ENCODE results near the gene GDF11.
A peak's percentile ranks its signal among the peaks of the same experiment; 100 is the strongest.

GDF11 gene

DNA sequence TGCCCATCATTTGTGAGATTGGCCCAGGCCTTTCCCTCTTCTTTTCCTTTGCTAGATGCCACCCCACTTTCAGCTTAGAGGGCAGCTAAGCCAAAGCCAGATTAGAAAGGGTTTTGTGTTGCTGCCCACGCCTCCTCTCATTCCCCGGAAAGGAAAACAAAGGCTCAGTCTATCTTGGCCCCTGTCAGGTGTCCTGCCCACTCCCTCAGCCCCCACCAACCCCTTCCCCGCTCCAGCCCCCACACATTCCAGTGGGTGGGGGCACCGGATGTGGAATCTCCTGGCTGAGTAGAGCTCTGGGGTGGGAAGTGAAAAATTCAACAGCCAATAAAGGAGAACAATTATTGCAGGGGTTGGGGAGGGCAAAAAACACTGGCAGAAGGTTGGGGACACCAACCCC, 24.9 kb upstream of the GDF11 start:
- H3K4me1 ChIP-seq (ENCODE audit: control insufficient read depth, insufficient read depth, low read length, unreplicated experiment): peaks cover 64% of the 10 kb centered on the region
- H3K79me2 ChIP-seq (ENCODE audit: control insufficient read depth, insufficient read depth, low read length, unreplicated experiment): no peaks in the 10 kb centered on the region
- H3K27ac ChIP-seq (ENCODE audit: low read depth, low read length): peak overlapping the region; percentile 91
- no peak overlapping the region for H2AFZ ChIP-seq (ENCODE audit: low read length, unreplicated experiment)
- H3K4me3 ChIP-seq (ENCODE audit: low read depth, low read length): peak overlapping the region; percentile 78
- H3K36me3 ChIP-seq (ENCODE audit: insufficient read depth, low read length): no peaks in the 10 kb centered on the region
- H3K27me3 ChIP-seq (ENCODE audit: insufficient read depth, low read length): no peaks in the 10 kb centered on the region

DNA sequence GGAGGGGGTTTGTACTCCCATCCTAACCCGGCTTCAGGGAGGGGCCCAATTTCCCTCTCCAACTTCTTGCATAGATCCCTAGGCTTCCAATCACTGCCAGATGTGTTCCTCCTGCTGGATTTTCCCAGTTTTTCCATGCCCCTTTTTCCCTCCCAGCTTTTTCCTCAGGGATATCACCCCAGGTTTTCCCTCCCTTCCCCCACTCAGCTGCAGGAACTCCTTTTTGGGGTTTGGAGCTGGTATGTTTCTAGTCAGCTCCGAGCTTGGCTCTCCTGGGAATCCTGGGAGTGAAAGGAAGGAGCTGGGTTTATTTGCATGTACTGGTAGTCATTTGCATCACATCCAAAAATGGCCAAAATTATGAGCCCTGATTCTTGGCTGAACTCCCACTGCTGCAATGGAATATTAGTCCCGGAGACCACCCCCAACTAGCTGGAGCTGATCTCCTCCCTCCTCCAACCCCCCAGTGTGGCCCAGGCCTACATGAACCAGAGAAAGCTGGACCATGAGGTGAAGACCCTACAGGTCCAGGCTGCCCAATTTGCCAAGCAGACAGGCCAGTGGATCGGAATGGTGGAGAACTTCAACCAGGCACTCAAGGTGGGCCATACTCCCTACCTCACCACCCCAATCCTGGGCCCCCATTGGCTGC, 24.2 kb upstream of the GDF11 start:
- Histone ChIP-seq H2AFZ (ENCODE audit: low read length, unreplicated experiment) (no peak overlapping the region), H3K27ac (ENCODE audit: low read depth, low read length) (peak overlapping the region; percentile 91), H3K79me2 (ENCODE audit: control insufficient read depth, insufficient read depth, low read length, unreplicated experiment) (peaks cover 2% of the 10 kb centered on the region), H3K4me3 (ENCODE audit: low read depth, low read length) (peak overlapping the region; percentile 78), H3K36me3 (ENCODE audit: insufficient read depth, low read length) (no peaks in the 10 kb centered on the region; the same call in 1 of the 2 replicates), H3K27me3 (ENCODE audit: insufficient read depth, low read length) (no peaks in the 10 kb centered on the region), H3K4me1 (ENCODE audit: control insufficient read depth, insufficient read depth, low read length, unreplicated experiment) (peaks cover 65% of the 10 kb centered on the region)

DNA sequence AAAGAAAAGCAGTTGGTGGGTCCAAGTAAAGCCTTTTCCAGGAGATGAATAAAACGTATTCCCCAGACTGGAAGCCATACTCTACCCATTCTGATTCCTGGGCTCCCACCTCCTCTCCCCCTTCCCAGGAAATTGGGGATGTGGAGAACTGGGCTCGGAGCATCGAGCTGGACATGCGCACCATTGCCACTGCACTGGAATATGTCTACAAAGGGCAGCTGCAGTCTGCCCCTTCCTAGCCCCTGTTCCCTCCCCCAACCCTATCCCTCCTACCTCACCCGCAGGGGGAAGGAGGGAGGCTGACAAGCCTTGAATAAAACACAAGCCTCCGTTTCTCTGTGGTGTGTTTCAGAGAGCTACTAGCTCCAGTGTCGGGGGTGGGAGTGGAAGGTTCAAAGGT, 23.6 kb upstream of the GDF11 start:
- Histone ChIP-seq H3K27ac (ENCODE audit: low read depth, low read length) (peak overlapping the region; percentile 91), H3K27me3 (ENCODE audit: insufficient read depth, low read length) (no peaks in the 10 kb centered on the region), H3K36me3 (ENCODE audit: insufficient read depth, low read length) (peaks cover 4% of the 10 kb centered on the region; the same call in 1 of the 2 replicates), H3K79me2 (ENCODE audit: control insufficient read depth, insufficient read depth, low read length, unreplicated experiment) (peaks cover 7% of the 10 kb centered on the region), H2AFZ (ENCODE audit: low read length, unreplicated experiment) (no peak overlapping the region), H3K4me1 (ENCODE audit: control insufficient read depth, insufficient read depth, low read length, unreplicated experiment) (peaks cover 71% of the 10 kb centered on the region), H3K4me3 (ENCODE audit: low read depth, low read length) (no peak overlapping the region)

DNA sequence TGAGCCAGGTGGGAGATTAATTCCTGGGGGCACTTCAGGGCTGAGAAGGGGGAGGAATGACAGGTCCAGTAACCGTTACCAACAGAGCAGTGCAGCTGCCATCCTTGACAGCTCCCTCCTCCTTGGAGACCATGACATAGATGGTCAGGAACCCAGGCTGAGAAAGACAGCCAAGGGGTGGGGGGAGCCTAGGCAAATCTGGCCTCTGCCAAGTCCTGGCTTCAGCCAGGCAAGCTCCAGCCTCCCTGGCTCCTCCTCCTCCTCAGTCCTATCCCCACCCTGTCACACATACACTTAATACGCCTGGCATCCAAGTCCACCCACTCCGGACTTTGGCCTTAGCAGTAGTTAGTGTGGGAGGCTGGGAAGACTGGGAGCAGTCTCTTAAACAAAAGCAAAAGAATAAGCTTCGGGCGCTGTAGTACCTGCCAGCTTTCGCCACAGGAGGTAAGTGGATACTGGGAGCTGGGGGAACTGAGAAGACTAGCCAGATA, 22.8 kb upstream of the GDF11 start, which contains the start of gene RDH5:
Gene RDH5 (plus strand): TSS at position 323 of the 494 bp plus-strand sequence. CDS start 792 bp downstream, outside the sequence.
- Histone ChIP-seq H3K4me1 (ENCODE audit: control insufficient read depth, insufficient read depth, low read length, unreplicated experiment) (peaks cover 76% of the 10 kb centered on the region), H3K27ac (ENCODE audit: low read depth, low read length) (peak within 1 kb of the TSS; percentile 91), H3K27me3 (ENCODE audit: insufficient read depth, low read length) (no peaks in the 10 kb centered on the region), H3K4me3 (ENCODE audit: low read depth, low read length) (peak within 1 kb of the TSS; percentile 54), H3K36me3 (ENCODE audit: insufficient read depth, low read length) (peaks cover 5% of the 10 kb centered on the region; the same call in 1 of the 2 replicates), H2AFZ (ENCODE audit: low read length, unreplicated experiment) (no peak within 1 kb of the TSS), H3K79me2 (ENCODE audit: control insufficient read depth, insufficient read depth, low read length, unreplicated experiment) (peaks cover 7% of the 10 kb centered on the region)

DNA sequence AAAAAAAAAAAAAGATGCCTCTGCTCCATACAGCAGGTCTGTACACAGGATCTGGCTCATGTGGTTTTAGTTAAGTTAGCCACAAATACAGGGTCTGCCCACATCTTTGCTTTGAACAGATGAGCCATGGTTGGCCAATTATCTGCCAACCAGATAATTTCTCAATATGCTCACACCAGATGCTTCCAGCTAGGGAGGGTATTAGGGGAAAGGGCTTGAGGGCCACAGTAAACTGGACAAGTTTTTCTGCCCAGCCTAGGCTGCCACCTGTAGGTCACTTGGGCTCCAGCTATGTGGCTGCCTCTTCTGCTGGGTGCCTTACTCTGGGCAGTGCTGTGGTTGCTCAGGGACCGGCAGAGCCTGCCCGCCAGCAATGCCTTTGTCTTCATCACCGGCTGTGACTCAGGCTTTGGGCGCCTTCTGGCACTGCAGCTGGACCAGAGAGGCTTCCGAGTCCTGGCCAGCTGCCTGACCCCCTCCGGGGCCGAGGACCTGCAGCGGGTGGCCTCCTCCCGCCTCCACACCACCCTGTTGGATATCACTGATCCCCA, 22.0 kb upstream of the GDF11 start:
- H3K4me3 ChIP-seq (ENCODE audit: low read depth, low read length): peak overlapping the region; percentile 54
- H3K27me3 ChIP-seq (ENCODE audit: insufficient read depth, low read length): no peaks in the 10 kb centered on the region
- peaks cover 79% of the 10 kb centered on the region for H3K4me1 ChIP-seq (ENCODE audit: control insufficient read depth, insufficient read depth, low read length, unreplicated experiment)
- H3K36me3 ChIP-seq (ENCODE audit: insufficient read depth, low read length): peaks cover 13% of the 10 kb centered on the region; the same call in 1 of the 2 replicates
- H2AFZ ChIP-seq (ENCODE audit: low read length, unreplicated experiment): no peak overlapping the region
- peaks cover 15% of the 10 kb centered on the region for H3K79me2 ChIP-seq (ENCODE audit: control insufficient read depth, insufficient read depth, low read length, unreplicated experiment)
- H3K27ac ChIP-seq (ENCODE audit: low read depth, low read length): peak overlapping the region; percentile 91

DNA sequence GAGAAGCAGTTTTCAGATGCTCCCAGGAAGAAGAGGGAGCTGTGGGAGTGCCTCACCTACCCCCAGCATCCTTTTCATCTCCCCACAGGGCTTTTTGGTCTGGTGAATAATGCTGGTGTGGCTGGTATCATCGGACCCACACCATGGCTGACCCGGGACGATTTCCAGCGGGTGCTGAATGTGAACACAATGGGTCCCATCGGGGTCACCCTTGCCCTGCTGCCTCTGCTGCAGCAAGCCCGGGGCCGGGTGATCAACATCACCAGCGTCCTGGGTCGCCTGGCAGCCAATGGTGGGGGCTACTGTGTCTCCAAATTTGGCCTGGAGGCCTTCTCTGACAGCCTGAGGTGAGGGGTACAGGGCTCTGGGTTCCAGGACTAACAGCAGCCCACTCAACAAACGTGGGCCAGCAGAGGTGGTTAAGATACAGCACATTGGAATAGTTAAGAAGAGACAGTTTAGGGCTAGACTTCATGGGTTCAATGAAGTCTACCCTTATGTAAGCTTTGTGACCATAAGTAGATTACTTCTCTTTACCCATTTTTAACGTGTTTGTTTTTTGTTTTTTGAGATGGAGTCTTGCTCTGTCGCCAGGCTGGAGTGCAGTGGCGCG, 21.2 kb upstream of the GDF11 start:
- H3K79me2 ChIP-seq (ENCODE audit: control insufficient read depth, insufficient read depth, low read length, unreplicated experiment): peaks cover 20% of the 10 kb centered on the region
- H3K27ac ChIP-seq (ENCODE audit: low read depth, low read length): peak overlapping the region; percentile 32
- H3K4me1 ChIP-seq (ENCODE audit: control insufficient read depth, insufficient read depth, low read length, unreplicated experiment): peaks cover 84% of the 10 kb centered on the region
- H3K27me3 ChIP-seq (ENCODE audit: insufficient read depth, low read length): no peaks in the 10 kb centered on the region
- peaks cover 17% of the 10 kb centered on the region; the same call in 1 of the 2 replicates for H3K36me3 ChIP-seq (ENCODE audit: insufficient read depth, low read length)
- no peak overlapping the region for H2AFZ ChIP-seq (ENCODE audit: low read length, unreplicated experiment)
- peak overlapping the region; percentile 30 for H3K4me3 ChIP-seq (ENCODE audit: low read depth, low read length)

DNA sequence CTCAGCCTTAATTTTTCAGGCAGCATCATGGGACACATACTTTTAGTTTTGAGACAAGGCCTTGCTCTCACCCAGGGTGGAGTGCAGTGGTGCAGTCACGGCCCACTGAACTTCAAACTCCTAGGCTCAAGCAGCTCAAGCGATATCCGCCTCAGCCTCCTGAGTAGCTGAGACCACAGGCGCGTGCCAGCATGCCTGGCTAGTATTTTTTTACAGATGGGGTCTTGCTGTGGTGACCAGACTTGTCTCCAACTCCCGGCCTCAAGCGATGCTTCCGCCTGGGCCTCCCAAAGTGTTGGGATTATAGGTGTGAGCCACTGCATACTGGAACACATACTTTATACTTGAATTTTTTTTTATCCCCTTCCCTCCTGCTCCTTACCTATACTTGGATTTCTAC, 20.0 kb upstream of the GDF11 start:
- Histone ChIP-seq H3K79me2 (ENCODE audit: control insufficient read depth, insufficient read depth, low read length, unreplicated experiment) (peaks cover 32% of the 10 kb centered on the region), H3K4me1 (ENCODE audit: control insufficient read depth, insufficient read depth, low read length, unreplicated experiment) (peaks cover 77% of the 10 kb centered on the region), H3K27ac (ENCODE audit: low read depth, low read length) (peak overlapping the region; percentile 24; the same call in 1 of the 2 replicates), H3K27me3 (ENCODE audit: insufficient read depth, low read length) (no peaks in the 10 kb centered on the region), H2AFZ (ENCODE audit: low read length, unreplicated experiment) (no peak overlapping the region), H3K4me3 (ENCODE audit: low read depth, low read length) (no peak overlapping the region), H3K36me3 (ENCODE audit: insufficient read depth, low read length) (peaks cover 24% of the 10 kb centered on the region; the same call in 1 of the 2 replicates)

DNA sequence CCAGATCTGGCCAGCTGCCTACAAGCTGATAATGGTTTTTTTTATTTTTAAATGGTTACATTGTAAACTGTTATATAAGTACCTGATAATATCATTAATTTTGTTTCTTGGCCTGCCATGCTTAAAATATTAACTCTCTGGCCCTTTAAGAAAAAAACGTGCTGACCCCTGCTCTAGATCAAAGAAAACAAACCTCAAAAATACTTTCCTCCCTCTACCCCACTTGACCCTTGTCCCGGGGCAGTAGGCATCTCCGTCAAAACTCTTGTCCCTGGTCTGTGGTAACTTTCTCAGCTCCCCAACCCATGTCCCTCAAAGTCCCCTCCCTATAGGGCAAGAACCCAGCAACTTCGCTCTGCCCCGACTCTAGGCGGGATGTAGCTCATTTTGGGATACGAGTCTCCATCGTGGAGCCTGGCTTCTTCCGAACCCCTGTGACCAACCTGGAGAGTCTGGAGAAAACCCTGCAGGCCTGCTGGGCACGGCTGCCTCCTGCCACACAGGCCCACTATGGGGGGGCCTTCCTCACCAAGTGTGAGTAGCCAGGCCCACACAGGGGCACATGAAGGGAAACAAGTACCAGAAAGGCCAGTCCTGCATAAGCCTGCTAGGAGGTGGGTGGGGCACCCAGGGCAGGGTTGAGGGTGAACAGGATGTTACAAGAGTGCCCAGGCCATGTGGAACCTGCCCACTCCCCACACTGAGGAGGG, 19.3 kb upstream of the GDF11 start:
- Histone ChIP-seq H2AFZ (ENCODE audit: low read length, unreplicated experiment) (no peak overlapping the region), H3K4me3 (ENCODE audit: low read depth, low read length) (peak overlapping the region; percentile 2; the same call in 1 of the 2 replicates), H3K4me1 (ENCODE audit: control insufficient read depth, insufficient read depth, low read length, unreplicated experiment) (peaks cover 70% of the 10 kb centered on the region), H3K27ac (ENCODE audit: low read depth, low read length) (peak overlapping the region; percentile 24; the same call in 1 of the 2 replicates), H3K36me3 (ENCODE audit: insufficient read depth, low read length) (peaks cover 24% of the 10 kb centered on the region; the same call in 1 of the 2 replicates), H3K79me2 (ENCODE audit: control insufficient read depth, insufficient read depth, low read length, unreplicated experiment) (peaks cover 39% of the 10 kb centered on the region), H3K27me3 (ENCODE audit: insufficient read depth, low read length) (no peaks in the 10 kb centered on the region)

DNA sequence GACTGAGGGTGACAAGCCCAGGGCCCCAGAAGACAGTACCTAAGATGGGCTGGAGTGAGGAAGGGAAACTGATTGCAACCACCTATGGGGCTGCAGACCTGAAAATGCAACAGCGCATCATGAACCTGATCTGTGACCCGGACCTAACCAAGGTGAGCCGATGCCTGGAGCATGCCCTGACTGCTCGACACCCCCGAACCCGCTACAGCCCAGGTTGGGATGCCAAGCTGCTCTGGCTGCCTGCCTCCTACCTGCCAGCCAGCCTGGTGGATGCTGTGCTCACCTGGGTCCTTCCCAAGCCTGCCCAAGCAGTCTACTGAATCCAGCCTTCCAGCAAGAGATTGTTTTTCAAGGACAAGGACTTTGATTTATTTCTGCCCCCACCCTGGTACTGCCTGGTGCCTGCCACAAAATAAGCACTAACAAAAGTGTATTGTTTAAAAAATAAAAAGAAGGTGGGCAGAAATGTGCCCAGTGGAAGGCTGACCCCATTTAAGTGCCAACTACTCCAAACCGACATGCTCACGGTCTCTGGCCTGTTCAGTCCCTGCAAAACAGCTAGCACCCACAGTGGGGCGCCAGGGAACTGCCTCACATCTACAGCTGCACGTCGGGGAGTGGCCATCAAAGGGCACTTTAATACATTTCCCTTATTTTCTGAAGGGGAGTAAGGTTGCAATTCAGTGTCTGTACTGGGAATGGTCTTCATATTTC, 18.5 kb upstream of the GDF11 start:
- H3K4me3 ChIP-seq (ENCODE audit: low read depth, low read length): no peak overlapping the region
- H3K4me1 ChIP-seq (ENCODE audit: control insufficient read depth, insufficient read depth, low read length, unreplicated experiment): peaks cover 63% of the 10 kb centered on the region
- H2AFZ ChIP-seq (ENCODE audit: low read length, unreplicated experiment): no peak overlapping the region
- H3K36me3 ChIP-seq (ENCODE audit: insufficient read depth, low read length): peaks cover 24% of the 10 kb centered on the region; the same call in 1 of the 2 replicates
- peak overlapping the region; percentile 24; the same call in 1 of the 2 replicates for H3K27ac ChIP-seq (ENCODE audit: low read depth, low read length)
- H3K79me2 ChIP-seq (ENCODE audit: control insufficient read depth, insufficient read depth, low read length, unreplicated experiment): peaks cover 41% of the 10 kb centered on the region
- no peaks in the 10 kb centered on the region for H3K27me3 ChIP-seq (ENCODE audit: insufficient read depth, low read length)

DNA sequence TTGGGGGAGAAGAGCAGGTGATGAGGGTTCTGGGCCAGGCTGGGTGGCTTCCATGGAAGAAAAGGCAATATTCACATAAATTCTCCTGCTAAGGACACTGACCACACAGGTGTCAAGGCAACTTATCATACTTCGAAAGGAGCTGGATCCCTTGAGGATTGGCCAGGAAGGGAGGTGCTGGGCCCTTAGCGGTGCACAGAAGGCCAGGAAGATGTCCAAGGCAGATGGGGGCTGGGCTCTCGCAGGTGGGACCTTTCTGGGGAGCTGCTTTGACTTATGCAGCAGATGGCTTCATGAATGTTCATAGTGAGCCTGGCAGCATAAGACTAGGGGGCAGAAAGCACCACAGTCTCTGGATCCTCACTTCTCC, 18.0 kb upstream of the GDF11 start:
- H2AFZ ChIP-seq (ENCODE audit: low read length, unreplicated experiment): no peak overlapping the region
- no peak overlapping the region for H3K4me3 ChIP-seq (ENCODE audit: low read depth, low read length)
- H3K4me1 ChIP-seq (ENCODE audit: control insufficient read depth, insufficient read depth, low read length, unreplicated experiment): peaks cover 57% of the 10 kb centered on the region
- no peak overlapping the region for H3K27ac ChIP-seq (ENCODE audit: low read depth, low read length)
- peaks cover 42% of the 10 kb centered on the region for H3K79me2 ChIP-seq (ENCODE audit: control insufficient read depth, insufficient read depth, low read length, unreplicated experiment)
- H3K27me3 ChIP-seq (ENCODE audit: insufficient read depth, low read length): no peaks in the 10 kb centered on the region
- peaks cover 24% of the 10 kb centered on the region; the same call in 1 of the 2 replicates for H3K36me3 ChIP-seq (ENCODE audit: insufficient read depth, low read length)
